ENCODE measurements around the gene DHDH. TPM values are rescaled to one million over a fixed set of nuclear protein-coding genes. Genes with fewer than 3 reads are reported as not detected.
A peak's percentile ranks its signal among the peaks of the same experiment; 100 is the strongest.
"Not testable (repeated sequence)": the region's sequence is repeated elsewhere in the genome, so short reads cannot be mapped to it uniquely, and the experiment has no call there.

The DHDH gene
- total RNA-seq, 4 donors from 2014 or later: 0.95 to 2.9 TPM; not detected in 2

- Histone ChIP-seq H3K27me3 (no peaks in the 10 kb centered on the region), H3K4me3 (peak overlapping the region; percentile 60 to 84 (median 73)), H3K9me3 (no peaks in the 10 kb centered on the region), H3K27ac (peak overlapping the region; percentile 83 to 93 (median 92)), H3K36me3 (peaks cover under 1 to 36% (median 13%) of the 10 kb centered on the region in 3 donors), H3K4me1 (peaks cover 17 to 44% (median 23%) of the 10 kb centered on the region in 3 donors)
- TF ChIP-seq POLR2A (IDR thresholded peaks at IDR 0.05): no peak
- no peak for TF ChIP-seq CTCF (IDR thresholded peaks at IDR 0.05)
- no peak for DNase-seq
- WGBS, 2 donors: 8 to 15% methylated on average over 6 to 10 of the region's 24 CpGs
- intact Hi-C loops (cut with DNase I): no loop called here
These were observed 32.8 kb upstream of the DHDH start for GRCh38 chr19:48900477-48901406.

- H3K4me3 ChIP-seq; intact Hi-C loops (cut with DNase I); DNase-seq; H3K9me3 ChIP-seq; H3K27me3 ChIP-seq; H3K27ac ChIP-seq: not testable (repeated sequence)
- WGBS, 2 donors: 89 to 97% methylated on average over 3 to 7 of the region's 7 CpGs
- H3K36me3 ChIP-seq: peaks cover 3 to 51% (median 13%) of the 10 kb centered on the region in 3 donors
- peaks cover 10 to 36% (median 23%) of the 10 kb centered on the region in 3 donors for H3K4me1 ChIP-seq
These were observed 31.2 kb upstream of the DHDH start for GRCh38 chr19:48902291-48902690.

GRCh38 chr19:48903788-48904187 lies 29.7 kb upstream of the DHDH start:
- H3K36me3 ChIP-seq: peaks cover 3 to 66% (median 13%) of the 10 kb centered on the region in 3 donors
- H3K27ac ChIP-seq; H3K9me3 ChIP-seq; DNase-seq; intact Hi-C loops (cut with DNase I); H3K4me3 ChIP-seq; H3K27me3 ChIP-seq: not testable (repeated sequence)
- H3K4me1 ChIP-seq: peaks cover 10 to 36% (median 23%) of the 10 kb centered on the region in 3 donors

- intact Hi-C loops (cut with DNase I): no loop called here
- TF ChIP-seq CTCF (IDR thresholded peaks at IDR 0.05) (no peak), POLR2A (IDR thresholded peaks at IDR 0.05) (no peak)
- H3K27me3 ChIP-seq: no peaks in the 10 kb centered on the region
- H3K36me3 ChIP-seq: peaks cover 3 to 85% (median 26%) of the 10 kb centered on the region in 3 donors
- H3K27ac ChIP-seq: no peak overlapping the region
- H3K4me3 ChIP-seq: no peak overlapping the region
- no peaks in the 10 kb centered on the region for H3K9me3 ChIP-seq
- H3K4me1 ChIP-seq: peaks cover 10 to 26% (median 20%) of the 10 kb centered on the region in 3 donors
- 94 to 95% methylated on average over 3 to 7 of the region's 14 CpGs for WGBS, 2 donors
- no peak for DNase-seq
These were observed 27.8 kb upstream of the DHDH start for GRCh38 chr19:48905664-48906063.

- WGBS, 2 donors: 93 to 95% methylated on average over 6 to 10 of the region's 10 CpGs
- H3K4me1 ChIP-seq: peaks cover 8 to 19% (median 14%) of the 10 kb centered on the region in 3 donors
- H3K27me3 ChIP-seq: no peaks in the 10 kb centered on the region
- no peaks in the 10 kb centered on the region for H3K9me3 ChIP-seq
- H3K27ac ChIP-seq: no peak overlapping the region
- no peak for DNase-seq
- no peak overlapping the region for H3K4me3 ChIP-seq
- H3K36me3 ChIP-seq: peaks cover 3 to 92% (median 32%) of the 10 kb centered on the region in 3 donors
- intact Hi-C loops (cut with DNase I): no loop called here
- TF ChIP-seq CTCF (IDR thresholded peaks at IDR 0.05): no peak
- TF ChIP-seq POLR2A (IDR thresholded peaks at IDR 0.05): no peak
These were observed 27.2 kb upstream of the DHDH start for GRCh38 chr19:48906324-48906723.

- TF ChIP-seq POLR2A (IDR thresholded peaks at IDR 0.05) (no peak), CTCF (IDR thresholded peaks at IDR 0.05) (no peak)
- Histone ChIP-seq H3K9me3 (no peaks in the 10 kb centered on the region), H3K36me3 (peaks cover 3 to 94% (median 44%) of the 10 kb centered on the region in 3 donors), H3K27ac (peak overlapping the region in 3 of 4 donors; percentile 42 to 76 (median 60)), H3K27me3 (no peaks in the 10 kb centered on the region), H3K4me3 (no peak overlapping the region), H3K4me1 (peaks cover 0 to 6% (median 3%) of the 10 kb centered on the region in 3 donors)
- 85 to 91% methylated on average over 13 to 14 of the region's 14 CpGs for WGBS, 2 donors
- intact Hi-C loops (cut with DNase I): no loop called here
- DNase-seq: no peak
These were observed 25.8 kb upstream of the DHDH start for GRCh38 chr19:48907671-48908070.

- H3K27me3 ChIP-seq; intact Hi-C loops (cut with DNase I); DNase-seq; H3K4me1 ChIP-seq; H3K9me3 ChIP-seq; H3K4me3 ChIP-seq: not testable (repeated sequence)
- H3K36me3 ChIP-seq: peaks cover 11 to 100% (median 62%) of the 10 kb centered on the region in 3 donors
- WGBS, 2 donors: 87 to 88% methylated on average over 11 of the region's 11 CpGs
- peak overlapping the region in 3 of 4 donors; percentile 7 to 57 (median 52) for H3K27ac ChIP-seq
These were observed 23.9 kb upstream of the DHDH start for GRCh38 chr19:48909424-48910077.
